Tibial nerve (tissue), 4 donors: ENCODE results near the gene SCGB1D1. TPM values are rescaled to one million over a fixed set of nuclear protein-coding genes. Genes with fewer than 3 reads are reported as not detected.
A peak's percentile ranks its signal among the peaks of the same experiment; 100 is the strongest.

ENCODE experiments used
- DNase-seq, 2 donors: peaks; one replicate each; pipeline ENCODE4 v3.0.0-alpha.2; 2019; ENCODE audit warnings: low spot score in 2 of 2
- H3K27ac ChIP-seq, 4 donors: fragments of 200-600 bp; sonication (generic) in 3 of 4; one replicate each; pipeline ENCODE4 v1.5.1; 2017 to 2019; ENCODE audit warnings: mild to moderate bottlenecking in 1 of 4
- H3K27me3 ChIP-seq, 2 donors: fragments of 200-600 bp; sonication (generic) in 1 of 2; one replicate each; pipeline versions ENCODE4 v1.5.1 to v1.6.0; 2017 to 2019
- H3K36me3 ChIP-seq, 3 donors: fragments of 200-600 bp; sonication (generic); one replicate each; pipeline ENCODE4 v1.5.1; 2018 to 2019
- H3K4me1 ChIP-seq, 4 donors: fragments of 200-600 bp; sonication (generic) in 3 of 4; one replicate each; pipeline ENCODE4 v1.5.1; 2017 to 2019
- H3K4me3 ChIP-seq, 4 donors: fragments of 200-600 bp; sonication (generic) in 3 of 4; one replicate each; pipeline ENCODE4 v1.5.1; 2017 to 2019; ENCODE audit warnings: mild to moderate bottlenecking in 1 of 4, moderate library complexity in 1 of 4
- H3K9me3 ChIP-seq, 4 donors: fragments of 200-600 bp; sonication (generic) in 3 of 4; one replicate each; pipeline ENCODE4 v1.5.1; 2017 to 2019
- CTCF ChIP-seq, 5 experiments: fragments of 200-600 bp in 3 of 5; fragments of 450-650 bp in 2 of 5; sonication (generic) in 3 of 5; IDR thresholded peaks; one replicate each; pipeline ENCODE4 v1.5.1; 2016 to 2019; ENCODE audit warnings: antibody characterized with exemption in 5 of 5, mild to moderate bottlenecking in 3 of 5, moderate library complexity in 2 of 5
- EP300 ChIP-seq, 2 donors: sonication (generic); formaldehyde crosslinking; IDR thresholded peaks; one replicate each; pipeline ENCODE4 v1.6.1; 2017; ENCODE audit warnings: antibody characterized with exemption in 2 of 2, mild to moderate bottlenecking in 1 of 2
- POLR2A ChIP-seq, 2 donors: fragments of 450-650 bp; IDR thresholded peaks; one replicate each; pipeline ENCODE4 v1.6.1; 2017; ENCODE audit warnings: antibody characterized with exemption in 2 of 2, mild to moderate bottlenecking in 2 of 2, moderate library complexity in 2 of 2
- WGBS, 2 donors: methylation state at CpG; one replicate each; pipeline ENCODE4 v1.1.5; 2018; 5-methylcytosine and 5-hydroxymethylcytosine counted together
- total RNA-seq, 4 donors: library from RNA; depleted of rRNA; stranded (reverse); fragments of >200 nt; gene quantifications; one replicate each; pipeline ENCODE4 v1.1.0, GENCODE V29; 2016

Gene SCGB1D1
- total RNA-seq, 4 donors from 2014 or later = not detected

GRCh38 chr11:62150887-62151736 is 38.9 kb upstream of the SCGB1D1 start:
- H3K9me3 ChIP-seq = no peaks in the 10 kb centered on the region
- peaks cover 0 to 73% (median 0%) of the 10 kb centered on the region in 3 donors for H3K36me3 ChIP-seq
- whole genome bisulfite sequencing, 2 donors = 96 to 100% methylated on average over 6 to 10 of the region's 10 CpGs
- no peaks in the 10 kb centered on the region for H3K27me3 ChIP-seq
- no peak overlapping the region for H3K27ac ChIP-seq
- TF ChIP-seq CTCF (IDR thresholded peaks at IDR 0.05) = no peak
- TF ChIP-seq POLR2A (IDR thresholded peaks at IDR 0.05) = no peak
- no peak for TF ChIP-seq EP300 (IDR thresholded peaks at IDR 0.05)
- no peak for DNase-seq
- H3K4me3 ChIP-seq = no peak overlapping the region
- no peaks in the 10 kb centered on the region for H3K4me1 ChIP-seq

- no peak for DNase-seq
- Histone ChIP-seq H3K27me3 (no peaks in the 10 kb centered on the region), H3K4me3 (no peak overlapping the region), H3K9me3 (no peaks in the 10 kb centered on the region), H3K4me1 (no peaks in the 10 kb centered on the region), H3K36me3 (peaks cover 0 to 67% (median 0%) of the 10 kb centered on the region in 3 donors), H3K27ac (no peak overlapping the region)
- TF ChIP-seq EP300 (IDR thresholded peaks at IDR 0.05) (no peak), CTCF (IDR thresholded peaks at IDR 0.05) (no peak), POLR2A (IDR thresholded peaks at IDR 0.05) (no peak)
- WGBS, 2 donors = 94 to 95% methylated on average over 9 of the region's 9 CpGs
Observed at GRCh38 chr11:62151737-62152102, 38.3 kb upstream of the SCGB1D1 start.

- no peak overlapping the region for H3K4me3 ChIP-seq
- TF ChIP-seq CTCF (IDR thresholded peaks at IDR 0.05) = no peak
- TF ChIP-seq EP300 (IDR thresholded peaks at IDR 0.05) = no peak
- TF ChIP-seq POLR2A (IDR thresholded peaks at IDR 0.05) = no peak
- H3K27me3 ChIP-seq = no peaks in the 10 kb centered on the region
- peaks cover 0 to 59% (median 0%) of the 10 kb centered on the region in 3 donors for H3K36me3 ChIP-seq
- no peaks in the 10 kb centered on the region for H3K9me3 ChIP-seq
- 92 to 94% methylated on average over 12 to 14 of the region's 14 CpGs for WGBS, 2 donors
- no peaks in the 10 kb centered on the region for H3K4me1 ChIP-seq
- no peak for DNase-seq
- no peak overlapping the region for H3K27ac ChIP-seq
Observed at GRCh38 chr11:62152245-62153086, 37.5 kb upstream of the SCGB1D1 start.

- no peak for TF ChIP-seq POLR2A (IDR thresholded peaks at IDR 0.05)
- TF ChIP-seq EP300 (IDR thresholded peaks at IDR 0.05) = peak in 1 of 2 donors; percentile 17
- Histone ChIP-seq H3K27ac (no peak overlapping the region), H3K9me3 (no peaks in the 10 kb centered on the region), H3K4me1 (no peaks in the 10 kb centered on the region), H3K27me3 (no peaks in the 10 kb centered on the region), H3K36me3 (peaks cover 0 to 54% (median 0%) of the 10 kb centered on the region in 3 donors), H3K4me3 (no peak overlapping the region)
- 79 to 84% methylated on average over 2 of the region's 2 CpGs for WGBS, 2 donors
- DNase-seq = no peak
Observed at GRCh38 chr11:62153087-62153395, 37.0 kb upstream of the SCGB1D1 start.

- H3K4me3 ChIP-seq = no peak overlapping the region
- H3K36me3 ChIP-seq = peaks cover 0 to 48% (median 0%) of the 10 kb centered on the region in 3 donors
- TF ChIP-seq CTCF (IDR thresholded peaks at IDR 0.05) = no peak
- TF ChIP-seq POLR2A (IDR thresholded peaks at IDR 0.05) = no peak
- no peak for TF ChIP-seq EP300 (IDR thresholded peaks at IDR 0.05)
- DNase-seq = no peak
- no peaks in the 10 kb centered on the region for H3K4me1 ChIP-seq
- no peaks in the 10 kb centered on the region for H3K9me3 ChIP-seq
- 66 to 80% methylated on average over 3 of the region's 3 CpGs for WGBS, 2 donors
- H3K27ac ChIP-seq = no peak overlapping the region
- H3K27me3 ChIP-seq = no peaks in the 10 kb centered on the region
Observed at GRCh38 chr11:62153617-62154016, 36.4 kb upstream of the SCGB1D1 start.
